GM04504 (cell line): ENCODE measurements around the gene SMIM12.

Source experiments
- DNase-seq: peaks from one replicate; pipeline ENCODE4 v3.0.0-alpha.2; 2012; ENCODE audit warnings: low read depth

Gene SMIM12, protein sequence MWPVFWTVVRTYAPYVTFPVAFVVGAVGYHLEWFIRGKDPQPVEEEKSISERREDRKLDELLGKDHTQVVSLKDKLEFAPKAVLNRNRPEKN

DNA sequence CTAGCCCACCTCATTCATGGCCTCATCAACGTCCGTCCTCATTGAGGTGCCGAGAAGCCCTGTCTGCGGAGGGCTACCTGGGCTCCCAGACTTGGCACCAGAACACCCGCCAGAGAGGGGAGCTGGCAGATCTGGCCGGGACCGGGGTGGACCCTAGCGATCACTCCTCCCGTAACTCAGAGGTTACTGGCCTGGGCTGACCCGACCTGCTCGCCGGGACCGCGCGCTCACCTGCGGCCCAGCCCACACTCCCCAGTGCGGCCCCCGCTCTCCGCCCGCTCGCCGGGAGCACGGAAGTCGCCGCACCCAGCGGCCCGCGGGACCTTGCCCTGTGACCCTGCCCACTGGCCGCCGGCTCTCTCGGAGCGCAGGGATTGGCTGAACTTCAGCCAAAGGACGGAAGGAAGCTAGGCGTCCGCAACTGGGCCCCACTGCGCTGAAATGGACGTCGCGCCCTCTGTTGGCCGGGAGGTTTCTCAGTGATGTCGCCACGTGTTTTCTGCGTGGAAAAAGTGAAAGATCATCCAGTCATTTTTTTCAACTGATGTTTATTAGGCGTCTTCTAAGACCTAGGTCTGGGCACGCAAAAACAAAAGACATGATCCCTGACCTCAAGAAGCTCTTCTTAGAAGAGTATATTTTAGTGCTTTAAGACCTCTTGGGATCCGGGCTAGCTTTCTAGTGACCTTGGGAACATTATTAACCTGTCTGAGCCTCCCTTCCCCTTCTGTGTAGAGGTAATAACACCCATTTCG, at the start of gene SMIM12:
Gene SMIM12, minus strand, starts transcription at position 304 of the 755 bp plus-strand sequence. CDS start 3,772 bp downstream, outside the sequence.
- DNase-seq: peak; percentile 89

DNA sequence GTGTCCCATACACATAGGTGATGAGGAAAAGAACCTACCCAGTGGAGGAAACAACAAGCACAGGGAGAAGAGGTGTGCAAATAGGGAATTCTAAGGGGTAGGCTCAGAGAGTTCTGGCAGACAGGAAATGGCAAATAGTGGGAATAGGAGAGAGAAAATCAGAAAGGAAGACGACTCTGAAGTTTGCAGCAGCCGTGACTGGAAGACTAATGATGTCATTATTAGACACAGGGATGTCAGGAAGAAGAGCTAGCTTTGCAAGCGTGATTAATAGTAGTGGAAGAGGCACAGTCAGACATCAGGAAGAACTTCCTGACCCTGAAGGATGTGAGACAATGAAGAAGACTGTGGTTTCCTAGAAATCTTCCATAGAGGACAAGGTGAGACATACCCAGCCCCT, 48.8 kb upstream of the SMIM12 start:
- no peak for DNase-seq

DNA sequence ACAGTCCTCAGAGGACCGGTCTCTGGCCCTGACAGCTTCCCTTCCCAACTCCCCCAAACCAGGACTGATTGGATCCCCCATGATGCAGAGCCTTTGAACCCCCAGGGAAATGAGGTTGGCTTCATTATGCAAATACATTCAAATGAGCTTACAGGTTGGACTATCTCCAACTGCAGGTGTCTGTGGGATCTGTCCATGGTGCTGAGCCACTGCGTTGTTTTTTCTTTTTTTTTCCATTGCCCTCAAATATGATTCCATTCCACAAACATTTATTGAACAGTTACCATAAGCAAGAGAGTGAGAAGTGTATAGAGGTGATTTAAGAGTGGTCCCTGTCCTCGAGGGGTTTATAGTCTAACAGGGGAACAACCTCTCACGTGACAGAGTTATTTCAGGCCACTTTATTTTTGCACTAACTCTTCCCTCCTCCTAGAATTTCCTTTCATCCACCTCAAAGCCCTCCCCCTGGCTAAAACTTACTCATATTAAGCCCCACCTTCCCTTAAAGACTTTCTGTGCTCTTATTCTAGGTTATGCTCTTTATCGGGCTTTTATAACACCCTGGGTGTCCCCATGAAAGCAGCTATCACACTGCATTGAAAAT, 48.0 kb upstream of the SMIM12 start:
- DNase-seq: no peak

- DNase-seq: no peak
Measured at GRCh38 chr1:34906756-34907155, 47.2 kb upstream of the SMIM12 start.

DNA sequence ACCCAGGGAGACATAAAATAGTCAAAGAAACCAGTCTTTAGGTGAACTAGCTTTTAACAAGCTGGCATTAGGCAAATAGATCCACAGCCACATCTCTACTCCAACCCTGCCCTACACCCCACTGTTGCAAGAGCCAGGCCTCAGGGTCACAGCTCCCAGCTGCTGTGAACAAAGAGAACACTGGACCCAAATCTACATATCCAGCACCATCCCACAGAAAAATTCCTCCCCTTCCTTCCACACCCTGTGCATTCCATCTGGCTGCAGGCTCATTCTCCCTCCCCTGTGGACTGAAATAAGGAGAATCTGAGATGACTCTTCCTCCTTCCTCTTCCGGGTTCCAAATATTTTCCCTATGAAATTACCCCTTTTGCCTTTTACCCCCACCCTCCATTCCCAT, 46.7 kb upstream of the SMIM12 start:
- DNase-seq: no peak

GRCh38 chr1:34905098-34905459, 45.5 kb upstream of the SMIM12 start:
- DNase-seq: no peak

GRCh38 chr1:34904236-34905097, 44.9 kb upstream of the SMIM12 start:
- no peak for DNase-seq

GRCh38 chr1:34901919-34902318, 42.4 kb upstream of the SMIM12 start:
- no peak for DNase-seq

DNA sequence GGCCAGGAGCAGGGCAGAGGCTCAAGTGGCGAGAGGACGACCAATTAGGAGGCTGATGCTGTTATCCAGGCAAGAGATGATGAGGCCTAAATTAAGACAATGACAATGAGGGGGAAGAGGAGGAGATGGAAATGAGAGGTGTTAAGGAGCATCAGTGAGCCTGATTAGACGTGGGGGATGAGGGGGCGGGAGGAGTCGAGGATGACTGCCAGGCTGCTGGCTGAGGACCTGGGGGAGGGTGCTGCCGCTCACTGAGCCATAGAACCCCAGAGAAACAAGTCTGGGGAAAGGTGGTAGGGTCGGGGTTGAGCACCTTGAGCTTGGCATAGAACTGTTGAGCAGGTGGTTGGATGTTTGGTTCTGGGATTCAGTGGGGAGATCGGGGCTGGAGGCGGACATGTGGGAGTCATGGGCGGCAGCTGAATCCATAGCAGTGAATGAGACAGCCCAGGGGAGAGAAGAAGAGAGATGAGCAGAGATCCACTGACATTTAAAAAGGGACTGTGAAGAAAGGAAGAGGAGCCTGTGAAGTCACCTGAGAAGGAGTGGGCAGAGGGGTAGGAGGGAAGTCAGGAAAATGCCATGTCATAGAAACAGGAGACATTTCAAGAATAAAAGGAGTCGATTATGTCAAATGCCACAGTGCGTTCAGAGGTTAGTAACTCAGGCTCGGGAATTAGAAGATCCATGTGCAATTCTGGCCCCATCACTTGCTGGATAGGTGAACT, 41.4 kb upstream of the SMIM12 start:
- DNase-seq: no peak

DNA sequence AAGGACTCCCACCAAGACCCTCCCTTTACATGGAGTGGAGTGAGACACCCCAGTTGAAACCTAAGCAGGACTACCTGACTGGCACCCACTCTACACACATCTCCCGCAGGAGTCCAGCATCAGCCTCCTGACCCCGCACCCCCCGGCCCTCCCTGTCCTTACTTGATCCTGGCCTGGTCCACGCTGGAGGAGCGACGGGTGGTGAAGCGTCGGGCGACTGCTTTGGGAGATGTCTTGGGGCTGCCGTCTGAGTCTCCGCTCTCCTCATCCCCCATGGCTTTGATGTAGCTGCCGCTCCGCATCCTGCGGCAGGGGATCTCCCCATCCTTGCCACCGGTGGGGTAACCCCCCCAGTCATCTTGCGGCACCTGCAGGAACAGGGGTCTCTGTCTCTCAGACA, 40.4 kb upstream of the SMIM12 start:
- no peak for DNase-seq

- no peak for DNase-seq
Measured at GRCh38 chr1:34899471-34899870, 39.9 kb upstream of the SMIM12 start.

GRCh38 chr1:34898330-34898761, 38.8 kb upstream of the SMIM12 start:
- no peak for DNase-seq

DNA sequence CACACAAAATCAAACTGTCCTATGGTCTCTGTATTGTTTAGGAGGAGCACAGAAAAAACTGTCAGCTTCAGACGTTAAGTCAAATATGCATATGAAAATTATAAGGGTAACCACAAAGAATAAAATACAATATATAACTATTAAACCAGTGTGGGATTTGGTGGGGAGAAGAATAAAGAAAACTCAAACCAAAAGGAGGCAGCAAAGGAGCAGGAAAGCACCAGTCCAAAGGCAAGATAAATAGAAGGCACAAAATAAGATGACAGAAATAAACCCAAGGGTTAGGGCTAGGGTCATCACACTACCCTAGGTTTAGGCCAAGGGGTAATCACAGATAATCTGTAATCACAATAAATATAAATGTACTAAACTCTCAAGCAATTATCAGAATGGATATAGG, 37.1 kb upstream of the SMIM12 start:
- no peak for DNase-seq

DNA sequence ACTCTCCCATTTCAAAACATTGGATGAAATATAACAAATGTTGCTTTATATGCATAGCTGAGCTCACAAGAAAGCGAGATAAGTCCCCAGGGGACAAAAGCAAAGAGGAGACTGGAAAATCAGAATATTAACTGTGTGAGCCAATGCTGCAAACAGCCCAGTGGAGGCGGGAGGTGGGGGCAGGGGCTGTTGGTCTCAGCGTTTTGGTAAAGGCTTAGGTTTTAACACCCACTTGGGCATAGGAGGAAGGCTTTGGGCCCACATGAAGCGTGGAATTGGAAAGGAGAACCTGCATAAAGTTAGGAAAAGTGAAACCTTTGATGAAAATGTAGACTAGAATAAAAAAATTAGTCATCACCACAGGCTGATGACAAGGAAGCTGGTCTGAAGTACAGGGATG, 30.2 kb upstream of the SMIM12 start:
- DNase-seq: no peak

GRCh38 chr1:34887593-34887992, 28.0 kb upstream of the SMIM12 start:
- DNase-seq: no peak

DNA sequence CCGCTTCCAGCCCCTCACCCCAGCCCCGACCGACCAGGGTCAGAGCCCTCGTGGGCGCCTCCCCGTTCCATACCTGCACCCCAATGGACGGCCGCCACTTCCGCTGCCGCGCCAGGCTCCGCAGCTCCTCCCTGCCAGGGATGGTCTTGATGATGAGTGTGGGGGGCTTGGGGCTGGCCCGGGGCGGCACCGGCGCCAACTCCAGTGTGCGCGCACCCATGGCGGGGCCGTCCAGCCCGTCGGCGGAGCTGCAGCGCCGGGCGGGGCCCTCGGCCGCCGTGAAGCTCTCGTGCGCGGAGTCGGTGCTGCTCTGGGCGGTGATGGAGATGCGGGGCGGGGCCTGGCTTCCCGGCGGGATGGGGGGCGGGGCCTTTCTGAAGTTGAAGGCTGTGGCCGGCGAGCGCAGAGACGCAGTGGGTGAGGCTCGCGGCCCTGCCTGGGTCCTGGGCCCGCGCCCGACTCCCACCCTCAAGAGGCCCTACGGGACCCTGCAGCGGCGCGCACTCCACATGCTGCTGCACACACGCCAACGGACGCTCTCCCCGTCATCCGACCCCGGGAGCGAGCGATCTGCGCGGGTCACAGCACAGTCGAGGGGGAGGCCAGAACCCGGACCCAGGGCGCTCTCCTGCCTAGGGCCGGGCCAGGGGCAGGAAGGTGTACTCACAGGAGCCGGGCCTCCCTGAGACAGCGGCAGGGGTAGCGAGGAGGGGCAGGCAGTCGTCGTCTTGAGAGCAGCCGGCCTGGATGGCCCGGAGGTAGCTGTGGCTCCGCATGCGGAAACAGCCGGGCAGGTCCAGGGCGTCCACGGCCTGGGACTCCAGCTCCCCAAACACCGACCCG, 26.1 kb upstream of the SMIM12 start:
- no peak for DNase-seq

DNA sequence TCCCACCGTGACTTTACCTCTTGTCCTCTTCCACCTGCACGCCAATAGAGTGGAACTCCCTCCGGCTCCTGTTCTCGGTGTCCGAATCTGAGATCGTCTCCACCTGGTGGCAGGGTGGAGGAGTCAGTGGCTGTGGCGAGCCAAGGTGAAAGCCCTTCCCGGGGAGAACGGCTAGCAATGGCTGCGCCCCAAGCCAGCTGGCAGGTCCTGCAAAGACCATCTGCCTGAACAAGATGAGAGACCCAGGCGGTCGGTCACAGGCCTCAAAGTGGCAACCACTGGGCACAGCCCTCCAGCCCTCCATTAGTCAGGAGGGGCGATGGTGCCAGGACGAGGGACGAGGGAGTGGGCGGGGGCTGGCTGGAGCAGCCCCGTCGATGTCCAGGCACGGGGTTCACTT, 25.4 kb upstream of the SMIM12 start:
- no peak for DNase-seq

DNA sequence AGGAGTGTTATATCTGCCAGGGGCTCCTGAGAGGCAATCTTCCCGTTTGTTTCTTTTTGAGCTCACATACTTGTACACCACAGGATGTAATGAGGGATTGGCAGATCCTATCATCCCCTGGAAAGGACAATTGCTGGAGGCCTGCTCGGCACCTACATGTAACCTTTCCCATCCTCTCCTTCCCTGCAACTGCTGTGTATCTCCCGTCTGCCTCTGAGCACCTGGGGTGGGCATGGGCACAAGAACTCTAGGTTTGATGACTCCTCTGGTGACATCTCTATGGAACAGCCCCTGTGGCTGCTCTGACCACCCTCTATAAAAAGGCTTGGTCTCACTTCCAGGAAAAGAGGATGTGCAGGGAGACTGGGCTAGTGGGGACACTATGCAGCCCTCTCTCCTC, 25.0 kb upstream of the SMIM12 start:
- DNase-seq: no peak

GRCh38 chr1:34879230-34879629, 19.7 kb upstream of the SMIM12 start:
- DNase-seq: no peak

GRCh38 chr1:34876406-34876805, 16.9 kb upstream of the SMIM12 start:
- DNase-seq: no peak

DNA sequence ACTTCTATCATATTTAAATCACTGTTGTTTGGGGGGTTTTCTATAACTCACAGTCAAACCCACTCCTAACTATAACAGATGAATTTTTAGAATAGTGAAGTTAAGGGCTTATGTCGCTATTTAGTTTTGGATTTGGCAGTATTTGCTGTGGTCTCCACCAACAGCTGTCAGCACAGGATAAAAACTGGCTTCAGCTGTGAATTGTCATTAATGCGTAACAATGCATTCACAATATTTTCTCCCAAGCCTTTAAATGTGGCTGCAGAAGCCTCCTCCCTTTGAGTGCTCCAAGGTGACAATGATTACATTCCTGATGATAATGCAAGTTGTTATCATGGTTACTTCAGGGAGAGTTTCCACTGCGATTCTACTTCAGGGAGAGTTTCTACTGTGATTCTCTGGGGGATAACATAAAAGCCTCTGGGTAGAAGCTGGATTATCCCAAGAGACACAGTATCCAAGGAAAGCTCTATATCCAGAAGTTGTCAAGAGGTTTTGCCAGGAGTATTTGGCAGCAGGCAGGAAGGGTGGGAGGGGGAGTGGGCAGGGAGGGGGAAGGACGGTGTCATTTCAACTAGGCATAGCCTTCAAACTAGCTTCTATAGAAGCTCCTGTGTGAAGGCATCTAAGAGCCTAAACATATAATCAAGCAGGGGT, 14.9 kb upstream of the SMIM12 start:
- no peak for DNase-seq
